GM12878 (cell line): ENCODE data around the gene AKR1B15.
"Not testable (repeated sequence)": the region's sequence is repeated elsewhere in the genome, so short reads cannot be mapped to it uniquely, and the experiment has no call there.

ENCODE experiments used
- ATF2 ChIP-seq: IDR thresholded peaks from 2 replicates; pipeline ENCODE4 v1.6.1; 2012; ENCODE audit warnings: low read length, inconsistent platforms
- BHLHE40 ChIP-seq, 2 experiments: fragments of 450-650 bp in 1 of 2; IDR thresholded peaks; 2 replicates each; pipeline ENCODE4 v1.6.1; 2011 to 2017; ENCODE audit warnings: low read depth in 2 of 2, borderline replicate concordance in 1 of 2, improper control_type of control experiment in 1 of 2, low read length in 1 of 2, mild to moderate bottlenecking in 1 of 2
- CTCF ChIP-seq, 3 experiments: IDR thresholded peaks in 2 of 3; conservative IDR thresholded peaks in 1 of 3; 2 replicates each; pipeline ENCODE4 v1.5.1; 2011; ENCODE audit warnings: low read depth in 3 of 3, low read length in 3 of 3, mild to moderate bottlenecking in 3 of 3, control low read depth in 2 of 3, moderate library complexity in 2 of 3, inconsistent platforms in 1 of 3, mixed read lengths in 1 of 3; ENCODE audit not compliant: control insufficient read depth in 2 of 3, insufficient read depth in 1 of 3; ENCODE audit errors: extremely low read depth in 1 of 3
- E2F8 ChIP-seq: fragments of 450-650 bp; IDR thresholded peaks from 2 replicates; pipeline ENCODE4 v1.6.1; 2018; ENCODE audit warnings: mild to moderate bottlenecking, low read depth, moderate library complexity; ENCODE audit not compliant: partially characterized antibody
- EED ChIP-seq: sonication (generic); IDR thresholded peaks from 2 replicates; pipeline ENCODE4 v1.6.1; 2016; ENCODE audit warnings: antibody characterized with exemption, low read depth
- EP300 ChIP-seq, 2 experiments: fragments of 150-350 bp in 1 of 2; IDR thresholded peaks; 2 replicates each; pipeline ENCODE4 v1.6.1; 2011 to 2012; ENCODE audit warnings: low read depth in 2 of 2, low read length in 2 of 2, borderline replicate concordance in 1 of 2, improper control_type of control experiment in 1 of 2, inconsistent platforms in 1 of 2; ENCODE audit not compliant: control insufficient read depth in 1 of 2
- EZH2 ChIP-seq: IDR thresholded peaks from 2 replicates; pipeline ENCODE4 v1.6.1; 2012; ENCODE audit warnings: low read depth, mild to moderate bottlenecking, control low read depth, inconsistent platforms, low read length, borderline replicate concordance; ENCODE audit not compliant: control insufficient read depth
- FOXK2 ChIP-seq: fragments of 450-650 bp; IDR thresholded peaks from 2 replicates; pipeline ENCODE4 v1.6.1; 2017; ENCODE audit warnings: mild to moderate bottlenecking, moderate library complexity
- HDAC2 ChIP-seq: fragments of 200-600 bp; sonication (generic); IDR thresholded peaks from 2 replicates; pipeline ENCODE4 v1.6.1; 2017
- POLR2AphosphoS5 ChIP-seq: IDR thresholded peaks from 2 replicates; pipeline ENCODE4 v1.6.1; 2011; ENCODE audit warnings: mild to moderate bottlenecking, low read length, inconsistent platforms
- RFX5 ChIP-seq: IDR thresholded peaks from 2 replicates; pipeline ENCODE4 v1.6.1; 2011; ENCODE audit warnings: low read depth, low read length, improper control_type of control experiment
- SMC3 ChIP-seq: IDR thresholded peaks from 2 replicates; pipeline ENCODE4 v1.6.1; 2011; ENCODE audit warnings: low read length, improper control_type of control experiment, borderline replicate concordance
- SREBF2 ChIP-seq: IDR thresholded peaks from 2 replicates; pipeline ENCODE4 v1.6.1; 2012; ENCODE audit warnings: mild to moderate bottlenecking, low read length
- TCF3 ChIP-seq: IDR thresholded peaks from 2 replicates; pipeline ENCODE4 v1.6.1; 2012; ENCODE audit warnings: low read depth, mild to moderate bottlenecking, low read length, borderline replicate concordance; ENCODE audit not compliant: insufficient read depth

GRCh38 chr7:134541501-134542194 lies 7.3 kb upstream of the AKR1B15 start:
- TF ChIP-seq FOXK2; CTCF (IDR thresholded peaks at IDR 0.05 in 2 of 3, conservative IDR thresholded peaks at IDR 0.05 in 1 of 3; ENCODE audit: control insufficient read depth in 2 of 3, extremely low read depth in 1 of 3, insufficient read depth in 1 of 3, low read depth in 3 of 3, low read length in 3 of 3); HDAC2; RFX5; EP300 (IDR thresholded peaks at IDR 0.05; ENCODE audit: borderline replicate concordance in 1 of 2, control insufficient read depth in 1 of 2, low read depth in 2 of 2, low read length in 2 of 2); EED; BHLHE40 (IDR thresholded peaks at IDR 0.05; ENCODE audit: borderline replicate concordance in 1 of 2, low read depth in 2 of 2, low read length in 1 of 2); EZH2; ATF2; POLR2AphosphoS5; E2F8; SMC3; SREBF2; TCF3: not testable (repeated sequence)
